Neural progenitor cell (in vitro differentiated cells): ENCODE data around the gene CRIP1. TPM values are rescaled to one million over a fixed set of nuclear protein-coding genes. Genes with fewer than 3 reads are reported as not detected.
A peak's percentile ranks its signal among the peaks of the same experiment; 100 is the strongest.

ENCODE experiments used
- DNase-seq: peaks from one replicate; pipeline ENCODE4 v3.0.0-alpha.2; 2016; ENCODE audit warnings: low spot score
- H2AFZ ChIP-seq: fragments of 200-600 bp; sonication (generic); replicated peaks from 2 replicates; pipeline ENCODE4 v1.6.1; 2016; ENCODE audit warnings: antibody characterized with exemption
- H3F3A ChIP-seq: fragments of 200-600 bp; sonication (generic); 2 replicates; pipeline ENCODE4 v1.6.1; 2016; ENCODE audit warnings: antibody characterized with exemption, low read depth
- H3K27ac ChIP-seq: fragments of 200-600 bp; sonication (generic); 2 replicates; pipeline ENCODE4 v1.5.1; 2016; ENCODE audit warnings: mild to moderate bottlenecking
- H3K27me3 ChIP-seq: fragments of 200-600 bp; sonication (generic); 2 replicates; pipeline ENCODE4 v1.6.1; 2016; ENCODE audit warnings: mild to moderate bottlenecking, moderate library complexity
- H3K36me3 ChIP-seq: fragments of 200-600 bp; sonication (generic); 2 replicates; pipeline ENCODE4 v1.5.1; 2016
- H3K4me1 ChIP-seq: fragments of 200-600 bp; sonication (generic); 2 replicates; pipeline ENCODE4 v1.6.1; 2016; ENCODE audit warnings: mixed run types
- H3K4me2 ChIP-seq: fragments of 200-600 bp; sonication (generic); 2 replicates; pipeline ENCODE4 v1.6.1; 2016
- H3K4me3 ChIP-seq: fragments of 200-600 bp; sonication (generic); 2 replicates; pipeline ENCODE4 v1.5.1; 2016
- H3K79me2 ChIP-seq: fragments of 200-600 bp; sonication (generic); 2 replicates; pipeline ENCODE4 v1.6.1; 2016; ENCODE audit warnings: low read depth
- H3K9ac ChIP-seq: fragments of 200-600 bp; sonication (generic); 2 replicates; pipeline ENCODE4 v1.6.1; 2016
- H3K9me3 ChIP-seq: fragments of 200-600 bp; sonication (generic); 2 replicates; pipeline ENCODE4 v1.5.1; 2016; ENCODE audit warnings: low read depth
- H4K20me1 ChIP-seq: fragments of 200-600 bp; sonication (generic); 2 replicates; pipeline ENCODE4 v1.6.1; 2016; ENCODE audit warnings: low read depth
- H3K27ac Mint-ChIP-seq: 3 replicates; pipeline ENCODE4 v1.8.0; 2021; ENCODE audit warnings: mixed read lengths
- H3K27me3 Mint-ChIP-seq: 2 replicates; pipeline ENCODE4 v1.8.0; 2022; ENCODE audit warnings: low read depth, mild to moderate bottlenecking, inconsistent platforms, moderate library complexity, mixed read lengths; ENCODE audit not compliant: insufficient read depth
- H3K36me3 Mint-ChIP-seq: 3 replicates; pipeline ENCODE4 v1.8.0; 2021; ENCODE audit warnings: mixed read lengths
- H3K4me1 Mint-ChIP-seq: 3 replicates; pipeline ENCODE4 v1.8.0; 2021; ENCODE audit warnings: mixed read lengths
- H3K4me3 Mint-ChIP-seq: 3 replicates; pipeline ENCODE4 v1.8.0; 2021; ENCODE audit warnings: mild to moderate bottlenecking, moderate library complexity, mixed read lengths
- H3K9me3 Mint-ChIP-seq: 3 replicates; pipeline ENCODE4 v1.8.0; 2020; ENCODE audit warnings: mixed read lengths
- CTCF ChIP-seq: fragments of 200-600 bp; sonication (generic); IDR thresholded peaks from 2 replicates; pipeline ENCODE4 v1.5.1; 2017; ENCODE audit warnings: antibody characterized with exemption, mild to moderate bottlenecking
- EZH2 ChIP-seq: fragments of 200-600 bp; sonication (generic); IDR thresholded peaks from 2 replicates; pipeline ENCODE4 v1.6.1; 2017; ENCODE audit warnings: antibody characterized with exemption, mild to moderate bottlenecking, moderate library complexity
- EZH2phosphoT487 ChIP-seq: fragments of 200-600 bp; sonication (generic); IDR thresholded peaks from 2 replicates; pipeline ENCODE4 v1.6.1; 2017; ENCODE audit warnings: antibody characterized with exemption
- total RNA-seq: library from RNA; depleted of rRNA; stranded (reverse); fragments of >200 nt; gene quantifications from 2 replicates; pipeline ENCODE4 v1.2.3, GENCODE V29; 2015; ENCODE audit warnings: low replicate concordance

The CRIP1 gene
- total RNA-seq, 1 donor from 2014 or later: not detected

GRCh38 chr14:105478398-105479251 lies 8.1 kb upstream of the CRIP1 start:
- no peak overlapping the region for H3K9ac ChIP-seq
- no peak overlapping the region for H3K27ac ChIP-seq
- H3K4me3 Mint-ChIP-seq: no peak overlapping the region
- peaks cover 50% of the 10 kb centered on the region for H4K20me1 ChIP-seq
- H2AFZ ChIP-seq: no peak overlapping the region
- H3K36me3 Mint-ChIP-seq: no peaks in the 10 kb centered on the region
- peak; percentile 52 for DNase-seq
- no peaks in the 10 kb centered on the region for H3K79me2 ChIP-seq
- H3K9me3 ChIP-seq: no peaks in the 10 kb centered on the region
- peaks cover 12% of the 10 kb centered on the region for H3K27me3 Mint-ChIP-seq
- no peaks in the 10 kb centered on the region for H3K36me3 ChIP-seq
- peak overlapping the region; percentile 74 for H3K4me2 ChIP-seq
- peak overlapping the region; percentile 29 for H3K4me3 ChIP-seq
- TF ChIP-seq CTCF (no peak), EZH2phosphoT487 (peak; percentile 4), EZH2 (peak; percentile 66)
- peaks cover 89% of the 10 kb centered on the region for H3K27me3 ChIP-seq
- H3F3A ChIP-seq: peaks cover 26% of the 10 kb centered on the region
- no peak overlapping the region for H3K27ac Mint-ChIP-seq
- H3K4me1 ChIP-seq: peaks cover 38% of the 10 kb centered on the region
- no peaks in the 10 kb centered on the region for H3K9me3 Mint-ChIP-seq
- H3K4me1 Mint-ChIP-seq: peaks cover 36% of the 10 kb centered on the region

GRCh38 chr14:105479431-105480158 lies 7.1 kb upstream of the CRIP1 start:
- DNase-seq: no peak
- Histone ChIP-seq H3F3A (peaks cover 22% of the 10 kb centered on the region), H2AFZ (no peak overlapping the region), H3K9ac (no peak overlapping the region), H3K27me3 (peaks cover 93% of the 10 kb centered on the region), H3K27ac (no peak overlapping the region), H3K79me2 (no peaks in the 10 kb centered on the region), H3K4me3 (peak overlapping the region; percentile 29), H3K36me3 (no peaks in the 10 kb centered on the region), H3K4me2 (peak overlapping the region; percentile 74), H3K9me3 (no peaks in the 10 kb centered on the region), H4K20me1 (peaks cover 49% of the 10 kb centered on the region), H3K4me1 (peaks cover 46% of the 10 kb centered on the region)
- H3K4me1 Mint-ChIP-seq: peaks cover 42% of the 10 kb centered on the region
- H3K4me3 Mint-ChIP-seq: no peak overlapping the region
- no peak for TF ChIP-seq CTCF
- TF ChIP-seq EZH2: peak; percentile 63
- TF ChIP-seq EZH2phosphoT487: peak; percentile 33
- H3K36me3 Mint-ChIP-seq: no peaks in the 10 kb centered on the region
- H3K9me3 Mint-ChIP-seq: no peaks in the 10 kb centered on the region
- H3K27me3 Mint-ChIP-seq: peaks cover 12% of the 10 kb centered on the region
- H3K27ac Mint-ChIP-seq: no peak overlapping the region

- H3K4me3 ChIP-seq: no peak overlapping the region
- peaks cover 40% of the 10 kb centered on the region for H3K4me1 ChIP-seq
- H3K9me3 ChIP-seq: no peaks in the 10 kb centered on the region
- no peak overlapping the region for H3K4me3 Mint-ChIP-seq
- H3K9me3 Mint-ChIP-seq: no peaks in the 10 kb centered on the region
- H3K36me3 Mint-ChIP-seq: no peaks in the 10 kb centered on the region
- no peak overlapping the region for H2AFZ ChIP-seq
- no peak overlapping the region for H3K27ac Mint-ChIP-seq
- no peaks in the 10 kb centered on the region for H3K36me3 ChIP-seq
- peaks cover 43% of the 10 kb centered on the region for H4K20me1 ChIP-seq
- H3F3A ChIP-seq: peaks cover 16% of the 10 kb centered on the region
- TF ChIP-seq CTCF: no peak
- TF ChIP-seq EZH2: no peak
- TF ChIP-seq EZH2phosphoT487: no peak
- no peak for DNase-seq
- H3K9ac ChIP-seq: no peak overlapping the region
- H3K27me3 Mint-ChIP-seq: peaks cover 12% of the 10 kb centered on the region
- no peak overlapping the region for H3K4me2 ChIP-seq
- H3K4me1 Mint-ChIP-seq: peaks cover 43% of the 10 kb centered on the region
- H3K27ac ChIP-seq: no peak overlapping the region
- H3K27me3 ChIP-seq: peaks cover 93% of the 10 kb centered on the region
- no peaks in the 10 kb centered on the region for H3K79me2 ChIP-seq
Measured at GRCh38 chr14:105480199-105480746, 6.4 kb upstream of the CRIP1 start.
